Esophagus squamous epithelium (tissue), 4 donors: ENCODE results near the gene RAN.

Experiments used
- POLR2A ChIP-seq, 4 donors: fragments of 450-650 bp; IDR thresholded peaks; one replicate each; pipeline ENCODE4 v1.6.1; 2017; ENCODE audit warnings: antibody characterized with exemption in 4 of 4, mild to moderate bottlenecking in 4 of 4, moderate library complexity in 3 of 4
- TF ChIP-seq, protein P1 (sequence below), 6 experiments: fragments of 450-650 bp in 4 of 6; fragments of 200-600 bp in 2 of 6; sonication (generic) in 2 of 6; IDR thresholded peaks; one replicate each; pipeline ENCODE4 v1.5.1; 2016 to 2019; ENCODE audit warnings: antibody characterized with exemption in 6 of 6, mild to moderate bottlenecking in 4 of 6, moderate library complexity in 4 of 6

DNA sequence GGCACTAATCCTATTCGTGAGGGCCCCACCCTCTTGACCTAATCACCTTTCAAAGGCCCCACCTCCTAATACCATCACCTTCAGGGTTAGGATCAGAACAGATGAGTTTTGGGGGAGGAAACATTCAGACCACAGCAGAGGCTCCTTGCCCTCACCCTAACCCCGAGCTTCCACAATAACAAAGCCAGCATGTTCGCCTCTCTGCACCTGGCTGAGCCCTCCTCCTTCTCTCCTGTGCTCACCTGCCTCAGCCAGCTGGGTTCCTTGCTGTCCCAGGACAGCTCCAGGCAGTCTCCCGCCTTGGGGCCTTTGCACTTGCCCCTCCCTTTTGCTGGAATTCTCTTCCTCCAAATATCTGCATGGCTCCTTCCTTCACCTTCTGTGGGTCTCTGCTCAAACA, 9.7 kb upstream of the RAN start:
- TF ChIP-seq, protein P1, sequence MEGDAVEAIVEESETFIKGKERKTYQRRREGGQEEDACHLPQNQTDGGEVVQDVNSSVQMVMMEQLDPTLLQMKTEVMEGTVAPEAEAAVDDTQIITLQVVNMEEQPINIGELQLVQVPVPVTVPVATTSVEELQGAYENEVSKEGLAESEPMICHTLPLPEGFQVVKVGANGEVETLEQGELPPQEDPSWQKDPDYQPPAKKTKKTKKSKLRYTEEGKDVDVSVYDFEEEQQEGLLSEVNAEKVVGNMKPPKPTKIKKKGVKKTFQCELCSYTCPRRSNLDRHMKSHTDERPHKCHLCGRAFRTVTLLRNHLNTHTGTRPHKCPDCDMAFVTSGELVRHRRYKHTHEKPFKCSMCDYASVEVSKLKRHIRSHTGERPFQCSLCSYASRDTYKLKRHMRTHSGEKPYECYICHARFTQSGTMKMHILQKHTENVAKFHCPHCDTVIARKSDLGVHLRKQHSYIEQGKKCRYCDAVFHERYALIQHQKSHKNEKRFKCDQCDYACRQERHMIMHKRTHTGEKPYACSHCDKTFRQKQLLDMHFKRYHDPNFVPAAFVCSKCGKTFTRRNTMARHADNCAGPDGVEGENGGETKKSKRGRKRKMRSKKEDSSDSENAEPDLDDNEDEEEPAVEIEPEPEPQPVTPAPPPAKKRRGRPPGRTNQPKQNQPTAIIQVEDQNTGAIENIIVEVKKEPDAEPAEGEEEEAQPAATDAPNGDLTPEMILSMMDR (IDR thresholded peaks at IDR 0.05) = no peak
- TF ChIP-seq POLR2A (IDR thresholded peaks at IDR 0.05) = no peak
